Natural killer cell (primary cell): ENCODE results near the gene TMTC2. TPM values are rescaled to one million over a fixed set of nuclear protein-coding genes. Genes with fewer than 3 reads are reported as not detected.

Experiments
- ATAC-seq, 3 donors: fragments of 150-1000 bp in 2 of 3; fragments of 200-7000 bp in 1 of 3; cut with Tn5 transposase; 1 replicate in 1 of 3; 2 replicates in 2 of 3; pipeline ENCODE4 v1.10.0; 2021; ENCODE audit warnings: mild to moderate bottlenecking in 2 of 3, moderate library complexity in 2 of 3
- DNase-seq, 2 donors: peaks; one replicate each; pipeline versions ENCODE4 v3.0.0 to v3.0.0-alpha.2; 2013 to 2021; ENCODE audit warnings: mixed read lengths in 1 of 2
- H3K27ac ChIP-seq: one replicate; pipeline ENCODE4 v1.5.1; 2013; ENCODE audit warnings: mild to moderate bottlenecking, low read length
- H3K27me3 ChIP-seq: one replicate; pipeline ENCODE4 v1.6.1; 2013; ENCODE audit warnings: low read length; ENCODE audit not compliant: control insufficient read depth, insufficient read depth
- H3K36me3 ChIP-seq: one replicate; pipeline ENCODE4 v1.6.1; 2013; ENCODE audit warnings: low read length; ENCODE audit not compliant: control insufficient read depth, insufficient read depth
- H3K4me1 ChIP-seq: one replicate; pipeline ENCODE4 v1.6.1; 2013; ENCODE audit warnings: low read length; ENCODE audit not compliant: control insufficient read depth, insufficient read depth
- H3K4me3 ChIP-seq: one replicate; pipeline ENCODE4 v1.5.1; 2013; ENCODE audit warnings: low read length
- H3K9me3 ChIP-seq: one replicate; pipeline ENCODE4 v1.6.1; 2013; ENCODE audit warnings: low read length; ENCODE audit not compliant: control insufficient read depth, insufficient read depth
- H3K27ac Mint-ChIP-seq, 2 donors: one replicate each; pipeline ENCODE4 v1.8.0; 2022; ENCODE audit warnings: mild to moderate bottlenecking in 2 of 2, mixed read lengths in 2 of 2, moderate library complexity in 1 of 2
- H3K27me3 Mint-ChIP-seq, 2 donors: one replicate each; pipeline ENCODE4 v1.8.0; 2022; ENCODE audit warnings: low read depth in 2 of 2, mixed read lengths in 2 of 2
- H3K36me3 Mint-ChIP-seq: one replicate; pipeline ENCODE4 v1.8.0; 2022; ENCODE audit warnings: mixed read lengths
- H3K4me1 Mint-ChIP-seq, 2 donors: one replicate each; pipeline ENCODE4 v1.8.0; 2022; ENCODE audit warnings: mixed read lengths in 2 of 2
- H3K4me3 Mint-ChIP-seq: one replicate; pipeline ENCODE4 v1.8.0; 2022; ENCODE audit warnings: mild to moderate bottlenecking, moderate library complexity, mixed read lengths
- H3K9me3 Mint-ChIP-seq, 2 donors: one replicate each; pipeline ENCODE4 v1.8.0; 2022; ENCODE audit warnings: mixed read lengths in 2 of 2
- WGBS: methylation state at CpG from one replicate; pipeline ENCODE4 v1.1.7; 2013; ENCODE audit warnings: missing lambda C conversion rate; ENCODE audit not compliant: insufficient coverage; 5-methylcytosine and 5-hydroxymethylcytosine counted together
- intact Hi-C: fragments of 100-400 bp; cut with micrococcal nuclease; formaldehyde crosslinking; loops from one replicate; pipeline ENCODE4 v1.14.2; 2022
- total RNA-seq, 4 donors: library from RNA; stranded (reverse); fragments of 120-200 nt in 1 of 4; gene quantifications; one replicate each; pipeline versions ENCODE4 v1.2.3 to v1.2.4, GENCODE V29; 2013 to 2022
- TF ChIP-seq, protein P1 (sequence below): fragments of 200-600 bp; IDR thresholded peaks from one replicate; pipeline ENCODE4 v1.8.0; 2022; ENCODE audit warnings: antibody characterized with exemption

The TMTC2 gene
- total RNA-seq, 3 donors from 2014 or later (not counting 1 experiment from before 2014, with no cell fraction given): 1.4 to 2.3 (median 1.6) TPM

DNA sequence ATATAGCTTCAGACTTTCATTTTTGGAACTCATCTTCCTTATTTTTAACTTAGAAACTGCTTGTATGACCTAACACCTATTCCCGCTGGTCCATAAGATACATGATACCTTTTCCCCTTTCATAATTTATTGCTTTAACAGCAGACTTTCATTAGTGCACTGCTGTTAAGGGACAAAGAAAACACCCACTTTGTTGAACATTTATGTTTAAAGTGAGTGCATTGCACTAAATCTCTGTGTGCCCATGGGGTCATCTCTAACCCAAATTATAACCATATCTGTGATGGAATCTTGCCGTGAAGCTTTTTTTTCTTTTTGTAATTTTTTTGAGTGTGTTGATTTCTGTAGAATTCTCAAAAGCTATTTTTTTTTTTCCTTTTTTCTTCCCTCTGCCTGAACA, 261.8 kb downstream of the TMTC2 start:
- Mint-ChIP-seq H3K9me3 (peaks cover 6 to 7% of the 10 kb centered on the region in 2 donors), H3K27me3 (no peaks in the 10 kb centered on the region), H3K4me1 (no peaks in the 10 kb centered on the region), H3K27ac (no peak overlapping the region), H3K4me3 (no peak overlapping the region), H3K36me3 (no peaks in the 10 kb centered on the region)
- no peak for ATAC-seq
- TF ChIP-seq, protein P1, sequence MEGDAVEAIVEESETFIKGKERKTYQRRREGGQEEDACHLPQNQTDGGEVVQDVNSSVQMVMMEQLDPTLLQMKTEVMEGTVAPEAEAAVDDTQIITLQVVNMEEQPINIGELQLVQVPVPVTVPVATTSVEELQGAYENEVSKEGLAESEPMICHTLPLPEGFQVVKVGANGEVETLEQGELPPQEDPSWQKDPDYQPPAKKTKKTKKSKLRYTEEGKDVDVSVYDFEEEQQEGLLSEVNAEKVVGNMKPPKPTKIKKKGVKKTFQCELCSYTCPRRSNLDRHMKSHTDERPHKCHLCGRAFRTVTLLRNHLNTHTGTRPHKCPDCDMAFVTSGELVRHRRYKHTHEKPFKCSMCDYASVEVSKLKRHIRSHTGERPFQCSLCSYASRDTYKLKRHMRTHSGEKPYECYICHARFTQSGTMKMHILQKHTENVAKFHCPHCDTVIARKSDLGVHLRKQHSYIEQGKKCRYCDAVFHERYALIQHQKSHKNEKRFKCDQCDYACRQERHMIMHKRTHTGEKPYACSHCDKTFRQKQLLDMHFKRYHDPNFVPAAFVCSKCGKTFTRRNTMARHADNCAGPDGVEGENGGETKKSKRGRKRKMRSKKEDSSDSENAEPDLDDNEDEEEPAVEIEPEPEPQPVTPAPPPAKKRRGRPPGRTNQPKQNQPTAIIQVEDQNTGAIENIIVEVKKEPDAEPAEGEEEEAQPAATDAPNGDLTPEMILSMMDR: no peak
- intact Hi-C loops: no loop called here
- Histone ChIP-seq H3K27ac (no peak overlapping the region), H3K9me3 (no peaks in the 10 kb centered on the region), H3K4me3 (no peak overlapping the region), H3K27me3 (no peaks in the 10 kb centered on the region), H3K4me1 (no peaks in the 10 kb centered on the region), H3K36me3 (no peaks in the 10 kb centered on the region)
- no peak for DNase-seq
- WGBS: 94% methylated on average over 1 of the region's 2 CpGs

DNA sequence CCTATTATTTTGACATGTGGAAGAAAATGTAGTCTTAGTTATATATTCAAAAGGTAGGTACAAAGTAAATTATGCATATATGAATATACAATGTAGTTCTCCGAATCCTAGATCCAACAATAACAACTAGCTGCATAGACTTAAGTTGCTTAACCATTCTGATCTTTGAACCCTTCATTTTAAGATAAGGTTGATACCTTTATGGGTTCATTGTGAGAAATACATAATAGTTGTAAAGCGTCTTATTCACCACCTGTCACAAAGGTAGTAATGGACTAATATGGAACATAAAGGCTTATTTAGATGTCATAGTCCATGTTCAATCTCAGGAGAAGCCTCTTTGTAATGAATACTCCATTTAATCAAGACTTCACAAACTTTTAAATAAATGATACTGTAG, 263.6 kb downstream of the TMTC2 start:
- no peak overlapping the region for H3K4me3 ChIP-seq
- H3K36me3 ChIP-seq: no peaks in the 10 kb centered on the region
- Mint-ChIP-seq H3K9me3 (peaks cover 8 to 13% of the 10 kb centered on the region in 2 donors), H3K4me1 (no peaks in the 10 kb centered on the region), H3K4me3 (no peak overlapping the region), H3K36me3 (no peaks in the 10 kb centered on the region), H3K27me3 (no peaks in the 10 kb centered on the region), H3K27ac (no peak overlapping the region)
- DNase-seq: no peak
- no CpG with 5 or more reads among the region's 2 CpGs for WGBS
- no peaks in the 10 kb centered on the region for H3K27me3 ChIP-seq
- no peak overlapping the region for H3K27ac ChIP-seq
- no peak for ATAC-seq
- H3K4me1 ChIP-seq: no peaks in the 10 kb centered on the region
- intact Hi-C loops: no loop called here
- no peaks in the 10 kb centered on the region for H3K9me3 ChIP-seq
- TF ChIP-seq, protein P1: no peak

DNA sequence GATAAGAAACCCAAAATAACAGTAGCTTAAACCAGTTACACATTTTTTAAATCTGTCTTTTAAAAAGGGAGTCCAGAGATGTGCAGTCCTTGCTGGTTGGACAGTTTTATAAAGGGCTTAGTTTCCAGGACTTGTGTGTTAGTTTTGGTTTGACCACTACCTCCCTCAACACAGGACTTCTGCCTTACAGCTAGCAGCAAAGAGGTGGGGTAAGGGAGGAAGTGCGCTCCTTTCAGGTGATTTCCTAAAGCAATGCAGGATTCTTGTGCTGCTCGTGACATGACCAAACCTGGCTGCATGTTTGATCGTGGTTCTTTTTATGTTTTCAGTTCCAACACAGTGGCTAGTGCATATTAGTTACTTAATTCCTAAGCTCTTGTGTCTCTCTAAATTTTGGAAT, 266.2 kb downstream of the TMTC2 start:
- no peak overlapping the region for H3K4me3 Mint-ChIP-seq
- H3K4me1 ChIP-seq: no peaks in the 10 kb centered on the region
- WGBS: 80% methylated on average over 3 of the region's 3 CpGs
- H3K9me3 Mint-ChIP-seq: peaks cover 6 to 18% of the 10 kb centered on the region in 2 donors
- DNase-seq (no peak), ATAC-seq (no peak)
- H3K27ac Mint-ChIP-seq: no peak overlapping the region
- no peaks in the 10 kb centered on the region for H3K27me3 ChIP-seq
- H3K36me3 Mint-ChIP-seq: peaks cover 9% of the 10 kb centered on the region
- no peak overlapping the region for H3K27ac ChIP-seq
- H3K4me1 Mint-ChIP-seq: no peaks in the 10 kb centered on the region
- no peaks in the 10 kb centered on the region for H3K36me3 ChIP-seq
- H3K4me3 ChIP-seq: no peak overlapping the region
- TF ChIP-seq, protein P1: no peak
- no peaks in the 10 kb centered on the region for H3K27me3 Mint-ChIP-seq
- intact Hi-C loops: no loop called here
- H3K9me3 ChIP-seq: peaks cover 2% of the 10 kb centered on the region

DNA sequence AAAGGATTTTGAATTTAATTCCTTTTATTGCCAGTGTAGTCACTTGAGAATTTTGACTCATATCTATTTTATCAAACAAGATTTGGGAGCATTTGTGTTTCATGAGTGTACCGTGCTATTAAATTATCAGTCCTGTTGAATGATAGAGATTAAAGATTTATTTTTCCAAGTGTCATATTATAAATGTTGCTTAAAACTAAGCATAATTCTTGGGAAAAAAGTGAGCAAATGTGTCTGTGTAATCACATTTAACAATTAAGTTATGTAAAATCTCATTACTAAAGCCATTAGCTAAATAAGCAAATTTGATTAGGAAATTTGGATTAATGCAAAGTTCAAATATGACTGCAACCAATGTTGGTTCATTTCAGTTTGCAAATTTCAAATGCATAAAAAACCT, 266.7 kb downstream of the TMTC2 start:
- no peaks in the 10 kb centered on the region for H3K36me3 ChIP-seq
- intact Hi-C loops: no loop called here
- no peaks in the 10 kb centered on the region for H3K27me3 ChIP-seq
- peaks cover 9% of the 10 kb centered on the region for H3K36me3 Mint-ChIP-seq
- no peaks in the 10 kb centered on the region for H3K27me3 Mint-ChIP-seq
- TF ChIP-seq, protein P1: no peak
- ATAC-seq (no peak), DNase-seq (no peak)
- no peaks in the 10 kb centered on the region for H3K4me1 ChIP-seq
- H3K27ac ChIP-seq: no peak overlapping the region
- peaks cover 3% of the 10 kb centered on the region for H3K9me3 ChIP-seq
- no peaks in the 10 kb centered on the region for H3K4me1 Mint-ChIP-seq
- no peak overlapping the region for H3K4me3 ChIP-seq
- WGBS: no CpG with 5 or more reads among the region's 1 CpG
- no peak overlapping the region for H3K4me3 Mint-ChIP-seq
- H3K9me3 Mint-ChIP-seq: peaks cover 6 to 18% of the 10 kb centered on the region in 2 donors
- no peak overlapping the region for H3K27ac Mint-ChIP-seq
